NT2/D1 (cell line): Measurements from ENCODE around the gene NR4A2.
"Not testable (repeated sequence)": the region's sequence is repeated elsewhere in the genome, so short reads cannot be mapped to it uniquely, and the experiment has no call there.

Experiments
- DNase-seq: peaks from one replicate; pipeline ENCODE4 v3.0.0-alpha.2; 2011; ENCODE audit warnings: low read depth, low spot score
- H3K27me3 ChIP-seq: 2 replicates; pipeline ENCODE4 v1.6.0; 2011; ENCODE audit warnings: mild to moderate bottlenecking; ENCODE audit not compliant: insufficient read length, insufficient read depth
- H3K36me3 ChIP-seq: 2 replicates; pipeline ENCODE4 v1.6.1; 2011; ENCODE audit warnings: mild to moderate bottlenecking, low read length, mixed read lengths; ENCODE audit not compliant: insufficient read depth, insufficient read length
- H3K4me1 ChIP-seq: 2 replicates; pipeline ENCODE4 v1.5.1; 2011; ENCODE audit not compliant: insufficient read depth, insufficient read length
- H3K4me3 ChIP-seq: 2 replicates; pipeline ENCODE4 v1.5.1; 2011; ENCODE audit warnings: low read depth; ENCODE audit not compliant: insufficient read length
- H3K9ac ChIP-seq: 2 replicates; pipeline ENCODE4 v1.6.0; 2011; ENCODE audit warnings: low read depth; ENCODE audit not compliant: insufficient read length
- H3K9me3 ChIP-seq: 2 replicates; pipeline ENCODE4 v1.5.1; 2011; ENCODE audit warnings: mild to moderate bottlenecking, low read length; ENCODE audit not compliant: insufficient read depth
- SUZ12 ChIP-seq: IDR thresholded peaks from 2 replicates; pipeline ENCODE4 v1.6.1; 2011; ENCODE audit not compliant: insufficient read length, insufficient read depth; ENCODE audit errors: extremely low read depth
- YY1 ChIP-seq: IDR thresholded peaks from 2 replicates; pipeline ENCODE4 v1.6.1; 2011; ENCODE audit not compliant: insufficient read length, insufficient read depth
- ZNF274 ChIP-seq: IDR thresholded peaks from 2 replicates; pipeline ENCODE4 v1.6.1; 2011; ENCODE audit warnings: mild to moderate bottlenecking, low read depth, low read length

NR4A2 gene

GRCh38 chr2:156300337-156300736 is 32.2 kb downstream of the NR4A2 start:
- H3K27me3 ChIP-seq: no peaks in the 10 kb centered on the region
- H3K4me3 ChIP-seq: no peak overlapping the region
- TF ChIP-seq YY1 (no peak), ZNF274 (no peak), SUZ12 (no peak)
- H3K36me3 ChIP-seq: no peaks in the 10 kb centered on the region
- H3K9ac ChIP-seq: no peak overlapping the region
- H3K9me3 ChIP-seq: no peaks in the 10 kb centered on the region
- no peak for DNase-seq
- H3K4me1 ChIP-seq: no peaks in the 10 kb centered on the region

GRCh38 chr2:156294945-156295580 is 37.5 kb downstream of the NR4A2 start:
- TF ChIP-seq ZNF274: no peak
- H3K27me3 ChIP-seq: no peaks in the 10 kb centered on the region
- no peak overlapping the region for H3K4me3 ChIP-seq
- peaks cover 8% of the 10 kb centered on the region; the same call in 1 of the 2 replicates for H3K9me3 ChIP-seq
- no peak overlapping the region for H3K9ac ChIP-seq
- no peaks in the 10 kb centered on the region for H3K36me3 ChIP-seq
- DNase-seq: no peak
- no peaks in the 10 kb centered on the region for H3K4me1 ChIP-seq

- H3K4me1 ChIP-seq, H3K9ac ChIP-seq, DNase-seq, H3K9me3 ChIP-seq, H3K4me3 ChIP-seq, H3K36me3 ChIP-seq, H3K27me3 ChIP-seq: not testable (repeated sequence)
Measured at GRCh38 chr2:156293382-156293781, 39.1 kb downstream of the NR4A2 start.

- H3K4me1 ChIP-seq: no peaks in the 10 kb centered on the region
- no peaks in the 10 kb centered on the region for H3K9me3 ChIP-seq
- no peaks in the 10 kb centered on the region for H3K36me3 ChIP-seq
- H3K9ac ChIP-seq: no peak overlapping the region
- H3K4me3 ChIP-seq: no peak overlapping the region
- H3K27me3 ChIP-seq: no peaks in the 10 kb centered on the region
- TF ChIP-seq SUZ12: no peak
- no peak for TF ChIP-seq YY1
- TF ChIP-seq ZNF274: no peak
- no peak for DNase-seq
Measured at GRCh38 chr2:156279446-156280150, 52.9 kb downstream of the NR4A2 start.
